Measurements from ENCODE around the gene CPLX1. TPM values are rescaled to one million over a fixed set of nuclear protein-coding genes. Genes with fewer than 3 reads are reported as not detected.

The CPLX1 gene
- total RNA-seq, 2 donors from 2014 or later: 1.0 to 1.9 TPM

GRCh38 chr4:823176-823760 lies 2.7 kb downstream of the CPLX1 start:
- peak; percentile 41 for DNase-seq
- Histone ChIP-seq H3K4me1 (ENCODE audit: control insufficient read depth, insufficient read depth, low read length) (peaks cover 2% of the 10 kb centered on the region), H3K9me3 (ENCODE audit: control insufficient read depth, low read length) (no peaks in the 10 kb centered on the region), H3K9ac (ENCODE audit: extremely low read depth, low read length, poor library complexity, severe bottlenecking) (no peak overlapping the region), H3K27ac (ENCODE audit: low read depth, low read length) (no peak overlapping the region), H3K4me3 (ENCODE audit: low read length) (no peak overlapping the region), H3K27me3 (ENCODE audit: control insufficient read depth, insufficient read depth, low read length, poor library complexity, severe bottlenecking) (peaks cover 87% of the 10 kb centered on the region), H3K36me3 (ENCODE audit: control insufficient read depth, insufficient read depth, low read length) (no peaks in the 10 kb centered on the region)
- Mint-ChIP-seq H3K4me1 (no peaks in the 10 kb centered on the region), H3K36me3 (ENCODE audit: low read depth) (no peaks in the 10 kb centered on the region), H3K4me3 (no peak overlapping the region), H3K27me3 (ENCODE audit: insufficient read depth) (peaks cover 85% of the 10 kb centered on the region), H3K27ac (no peak overlapping the region), H3K9me3 (no peaks in the 10 kb centered on the region)
- whole genome bisulfite sequencing, 2 experiments (ENCODE audit: insufficient coverage in 1 of 2, insufficient read length in 1 of 2): 87 to 90% methylated on average over 14 to 21 of the region's 21 CpGs
- no peak for TF ChIP-seq CTCF (conservative IDR thresholded peaks at IDR 0.05)

GRCh38 chr4:822361-823175 lies 3.4 kb downstream of the CPLX1 start:
- Histone ChIP-seq H3K36me3 (ENCODE audit: control insufficient read depth, insufficient read depth, low read length) (no peaks in the 10 kb centered on the region), H3K27ac (ENCODE audit: low read depth, low read length) (no peak overlapping the region), H3K9ac (ENCODE audit: extremely low read depth, low read length, poor library complexity, severe bottlenecking) (no peak overlapping the region), H3K27me3 (ENCODE audit: control insufficient read depth, insufficient read depth, low read length, poor library complexity, severe bottlenecking) (peaks cover 85% of the 10 kb centered on the region), H3K4me1 (ENCODE audit: control insufficient read depth, insufficient read depth, low read length) (peaks cover 2% of the 10 kb centered on the region), H3K4me3 (ENCODE audit: low read length) (no peak overlapping the region), H3K9me3 (ENCODE audit: control insufficient read depth, low read length) (no peaks in the 10 kb centered on the region)
- Mint-ChIP-seq H3K27me3 (ENCODE audit: insufficient read depth) (peaks cover 82% of the 10 kb centered on the region), H3K4me3 (no peak overlapping the region), H3K4me1 (no peaks in the 10 kb centered on the region), H3K27ac (no peak overlapping the region), H3K36me3 (ENCODE audit: low read depth) (no peaks in the 10 kb centered on the region), H3K9me3 (no peaks in the 10 kb centered on the region)
- TF ChIP-seq CTCF (conservative IDR thresholded peaks at IDR 0.05): no peak
- DNase-seq: peak; percentile 24
- WGBS, 2 experiments (ENCODE audit: insufficient coverage in 1 of 2, insufficient read length in 1 of 2): 63 to 73% methylated on average over 18 to 24 of the region's 24 CpGs

GRCh38 chr4:821631-822030 lies 4.3 kb downstream of the CPLX1 start:
- Mint-ChIP-seq H3K9me3 (no peaks in the 10 kb centered on the region), H3K4me3 (no peak overlapping the region), H3K27me3 (ENCODE audit: insufficient read depth) (peaks cover 78% of the 10 kb centered on the region), H3K27ac (no peak overlapping the region), H3K4me1 (no peaks in the 10 kb centered on the region), H3K36me3 (ENCODE audit: low read depth) (no peaks in the 10 kb centered on the region)
- Histone ChIP-seq H3K27ac (ENCODE audit: low read depth, low read length) (no peak overlapping the region), H3K4me3 (ENCODE audit: low read length) (no peak overlapping the region), H3K4me1 (ENCODE audit: control insufficient read depth, insufficient read depth, low read length) (peaks cover 2% of the 10 kb centered on the region), H3K9me3 (ENCODE audit: control insufficient read depth, low read length) (no peaks in the 10 kb centered on the region), H3K36me3 (ENCODE audit: control insufficient read depth, insufficient read depth, low read length) (no peaks in the 10 kb centered on the region), H3K27me3 (ENCODE audit: control insufficient read depth, insufficient read depth, low read length, poor library complexity, severe bottlenecking) (peaks cover 81% of the 10 kb centered on the region), H3K9ac (ENCODE audit: extremely low read depth, low read length, poor library complexity, severe bottlenecking) (no peak overlapping the region)
- WGBS, 2 experiments (ENCODE audit: insufficient coverage in 1 of 2, insufficient read length in 1 of 2): 85 to 86% methylated on average over 14 to 16 of the region's 16 CpGs
- no peak for TF ChIP-seq CTCF (conservative IDR thresholded peaks at IDR 0.05)
- DNase-seq: peak; percentile 35
